LNCAP (cell line): Measurements from ENCODE around the gene CCDC3.
A peak's percentile ranks its signal among the peaks of the same experiment; 100 is the strongest.

Experiments
- CTCF ChIP-seq: fragments of 450-650 bp; IDR thresholded peaks from 2 replicates; pipeline ENCODE4 v1.5.1; 2017; ENCODE audit warnings: mild to moderate bottlenecking

CCDC3 gene

DNA sequence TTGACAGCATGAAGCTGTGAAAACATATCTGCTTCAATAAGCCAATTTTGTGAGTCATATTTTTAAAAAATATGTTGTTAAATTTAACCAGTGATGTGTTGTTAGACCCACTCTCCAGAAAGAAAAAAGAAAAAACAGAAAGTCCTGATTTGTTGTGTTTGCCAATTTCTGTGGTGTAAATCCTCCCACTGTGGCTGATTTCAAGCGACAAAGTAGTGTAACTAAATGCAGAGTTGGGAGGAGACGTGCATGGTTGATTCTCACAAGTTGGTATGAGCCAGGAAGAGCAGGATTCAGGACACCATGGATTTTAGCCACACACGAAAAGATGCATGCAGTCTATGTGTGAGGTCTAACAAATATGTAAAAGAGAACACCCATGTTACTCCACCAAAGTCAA is 139.1 kb downstream of the CCDC3 start:
- no peak for TF ChIP-seq CTCF

- TF ChIP-seq CTCF: no peak
Measured at GRCh38 chr10:12854988-12855387, 146.5 kb downstream of the CCDC3 start.

DNA sequence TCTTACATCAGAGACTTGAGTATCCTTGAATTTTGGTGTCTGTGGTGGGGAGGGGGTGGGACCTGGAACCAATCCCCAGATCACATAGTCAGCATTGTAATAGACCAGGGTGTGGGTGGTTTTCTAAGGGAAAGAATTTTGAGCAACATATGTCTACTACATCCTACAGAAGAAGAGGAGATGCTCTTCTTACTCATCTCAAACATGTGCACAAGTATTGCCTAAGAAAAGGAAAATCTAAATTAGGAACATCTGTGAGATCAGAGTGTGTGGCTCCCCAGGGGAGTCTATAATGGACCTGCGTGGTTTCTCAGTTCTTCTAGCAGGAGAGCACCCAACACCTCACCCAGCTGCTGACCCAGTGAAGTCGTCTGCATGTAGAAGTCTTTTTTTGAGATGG is 148.8 kb downstream of the CCDC3 start:
- no peak for TF ChIP-seq CTCF

- TF ChIP-seq CTCF: no peak
Measured at GRCh38 chr10:12849319-12850181, 152.0 kb downstream of the CCDC3 start.

- TF ChIP-seq CTCF: no peak
Measured at GRCh38 chr10:12848439-12849173, 152.9 kb downstream of the CCDC3 start.

- peak; percentile 36; the same call in 1 of the 2 replicates for TF ChIP-seq CTCF
Measured at GRCh38 chr10:12847361-12847975, 154.0 kb downstream of the CCDC3 start.

DNA sequence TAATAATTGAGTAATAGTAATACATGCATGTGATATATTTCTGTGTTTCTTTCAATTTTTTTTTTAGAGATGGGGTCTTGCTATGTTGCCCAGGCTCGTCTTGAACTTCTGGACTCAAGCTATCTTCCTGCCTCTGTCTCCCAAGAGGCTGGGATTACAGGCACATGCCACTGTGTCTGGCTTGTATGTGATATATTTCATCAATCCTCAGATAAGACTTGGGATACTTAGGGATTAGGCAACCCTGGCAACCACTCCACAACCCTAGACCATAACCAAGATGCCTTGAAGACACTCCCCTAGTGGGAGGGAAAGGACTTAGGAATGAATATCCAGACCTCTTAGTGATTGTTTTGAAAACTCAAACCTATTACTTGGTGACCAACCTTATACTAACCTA is 154.8 kb downstream of the CCDC3 start:
- no peak for TF ChIP-seq CTCF
